NOMO-1 (cell line): ENCODE measurements around the gene SLAMF9.
"Not testable (repeated sequence)": the region's sequence is repeated elsewhere in the genome, so short reads cannot be mapped to it uniquely, and the experiment has no call there.

Source experiments
- DNase-seq, 2 experiments: peaks; one replicate each; lab custom pipeline; 2025; ENCODE audit not compliant: unreplicated experiment in 2 of 2; lab: John Stamatoyannopoulos, UW

The SLAMF9 gene

DNA sequence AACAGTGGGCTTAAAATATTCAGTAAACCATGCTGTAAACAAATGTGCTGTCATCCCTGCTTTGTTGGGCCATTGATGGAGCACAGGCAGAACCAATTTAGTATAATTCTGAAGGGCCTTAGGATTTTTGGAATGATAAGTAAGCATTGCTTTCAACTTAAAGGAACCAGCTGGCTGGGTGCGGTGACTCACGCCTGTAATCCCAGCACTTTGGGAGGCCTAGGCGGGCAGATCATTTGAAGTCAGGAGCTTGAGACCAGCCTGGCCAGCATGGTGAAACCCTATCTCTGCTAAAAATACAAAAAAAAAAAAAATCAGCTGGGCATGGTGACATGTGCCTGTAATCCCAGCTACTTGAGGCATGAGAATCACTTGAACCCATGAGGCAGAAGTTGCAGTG lies 50.0 kb downstream of the SLAMF9 start:
- not testable (repeated sequence) for DNase-seq

DNA sequence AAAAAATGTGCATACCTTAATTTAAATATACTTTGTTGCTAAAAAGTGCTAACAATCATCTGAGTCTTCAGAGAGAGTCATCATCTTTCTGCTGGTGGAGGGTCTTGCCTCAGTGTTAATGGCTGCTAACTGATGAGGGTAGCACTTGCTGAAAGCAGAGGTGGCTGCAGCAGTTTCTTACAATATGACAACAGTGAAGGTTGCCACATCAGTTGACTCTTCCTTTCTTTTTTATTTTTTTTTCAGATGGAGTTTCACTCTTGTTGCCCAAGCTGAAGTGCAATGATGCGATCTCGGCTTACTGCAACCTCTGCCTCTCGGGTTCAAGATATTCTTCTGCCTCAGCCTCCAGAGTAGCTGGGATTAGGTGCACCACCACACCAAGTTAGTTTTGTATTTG lies 51.5 kb downstream of the SLAMF9 start:
- peak in 1 of 2 experiments; percentile 48 for DNase-seq
